ENCODE results near the gene NAP1L5. TPM values are rescaled to one million over a fixed set of nuclear protein-coding genes. Genes with fewer than 3 reads are reported as not detected.

Gene NAP1L5
- total and polyA plus RNA-seq, 2 of the 13 experiments (the other 11 are each of a cell fraction or from before 2014, with no cell fraction given): 1.3 to 1.6 TPM

- TF ChIP-seq ZNF281 (CRISPR knock-in tag; IDR thresholded peaks at IDR 0.05; ENCODE audit: borderline replicate concordance) (no peak), ZNF660 (CRISPR knock-in tag; IDR thresholded peaks at IDR 0.05; ENCODE audit: borderline replicate concordance, low read depth) (no peak), GRHL1 (CRISPR knock-in tag; conservative IDR thresholded peaks at IDR 0.05) (no peak), ZNF557 (CRISPR knock-in tag; IDR thresholded peaks at IDR 0.05) (no peak), HOXA3 (CRISPR knock-in tag; IDR thresholded peaks at IDR 0.05) (no peak)
Observed at GRCh38 chr4:88745581-88746163, 48.0 kb upstream of the NAP1L5 start (continued).

- H3K27ac ChIP-seq (ENCODE audit: extremely low read length, insufficient read depth, low read length): no peak overlapping the region
- intact Hi-C loops (cut with micrococcal nuclease; ENCODE audit: unreplicated experiment): no loop called here
- H3K4me3 ChIP-seq (replicated peaks in 1 of 3; ENCODE audit: insufficient read depth in 1 of 3, low read depth in 2 of 3, low read length in 3 of 3): no peak overlapping the region
- no peaks in the 10 kb centered on the region; a peak in 1 of 5 replicates for H3K27me3 ChIP-seq (ENCODE audit: control insufficient read depth in 1 of 2, insufficient read depth in 2 of 2, low read length in 2 of 2)
- H2AFZ ChIP-seq (ENCODE audit: low read length): no peak overlapping the region
- no peak overlapping the region for H3K4me2 ChIP-seq (ENCODE audit: low read depth, low read length)
- BruUV-seq (replicated peaks): no TSS peak
- no peak for ATAC-seq
- H3K9ac ChIP-seq (ENCODE audit: insufficient read depth, low read depth, low read length): no peak overlapping the region
- ChIA-PET CTCF (ENCODE audit: low intra/inter-chr PET ratio, low total read pairs) (no interaction called here), POLR2A (no interaction called here)
- in situ Hi-C loops (cut with HindIII; ENCODE audit: extremely low pct_ligation_motif_present, low pct_unique_long_range_greater_than_20kb): no loop called here
- no peaks in the 10 kb centered on the region for H4K20me1 ChIP-seq (ENCODE audit: insufficient read depth, low read length)
- no peak for FAIRE-seq
- no peak for DNase-seq (ENCODE audit: low spot score)
- H3K36me3 ChIP-seq (replicated peaks in 1 of 2; ENCODE audit: control insufficient read depth in 1 of 2, insufficient read depth in 2 of 2, low read length in 2 of 2): peaks cover 16 to 72% of the 10 kb centered on the region in 2 experiments
- H3K79me2 ChIP-seq (ENCODE audit: insufficient read depth, low read length): no peaks in the 10 kb centered on the region
- H3K9me3 ChIP-seq (ENCODE audit: low read length): no peaks in the 10 kb centered on the region
- 100% methylated on average over 1 of the region's 1 CpG for WGBS (ENCODE audit: low lambda C conversion rate)
- no peaks in the 10 kb centered on the region for H3K4me1 ChIP-seq (ENCODE audit: insufficient read depth, low read length)
- TF ChIP-seq ZNF383 (CRISPR knock-in tag; IDR thresholded peaks at IDR 0.05; ENCODE audit: borderline replicate concordance) (no peak), ZNF274 (CRISPR knock-in tag; IDR thresholded peaks at IDR 0.05) (no peak), NFE2 (CRISPR knock-in tag; IDR thresholded peaks at IDR 0.05) (no peak), HMGA1 (CRISPR knock-in tag; conservative IDR thresholded peaks at IDR 0.05) (no peak), MAFF (IDR thresholded peaks at IDR 0.05; ENCODE audit: low read depth, low read length) (no peak), GRHL1 (CRISPR knock-in tag; conservative IDR thresholded peaks at IDR 0.05) (no peak), REL (CRISPR knock-in tag; conservative IDR thresholded peaks at IDR 0.05) (no peak), SP140L (CRISPR knock-in tag; IDR thresholded peaks at IDR 0.05; ENCODE audit: borderline replicate concordance) (no peak), POLR2AphosphoS2 (IDR thresholded peaks at IDR 0.05; ENCODE audit: low read depth, low read length) (no peak), ZNF276 (CRISPR knock-in tag; IDR thresholded peaks at IDR 0.05; ENCODE audit: low read depth) (no peak), TARDBP (CRISPR knock-in tag; IDR thresholded peaks at IDR 0.05) (no peak), MTA3 (CRISPR knock-in tag; IDR thresholded peaks at IDR 0.05) (no peak)
Observed at GRCh38 chr4:88745175-88745574, 47.5 kb upstream of the NAP1L5 start.

Measured in HepG2 (cell line).